Activated CD4-positive, alpha-beta memory T cell treated with anti-CD3 and anti-CD28 coated beads for 36 hours (primary cell): ENCODE data around the gene ASIC4. TPM values are rescaled to one million over a fixed set of nuclear protein-coding genes. Genes with fewer than 3 reads are reported as not detected.

ENCODE experiments used
- CTCF ChIA-PET: fragments of 350-600 bp; sonication (Branson Sonifier 250); formaldehyde crosslinking; loops from one replicate; lab custom pipeline; 2021; ENCODE audit warnings: antibody characterized with exemption, inconsistent platforms; lab: Charles Lee
- POLR2A ChIA-PET: fragments of 350-600 bp; sonication (Branson Sonifier 250); formaldehyde crosslinking; loops from one replicate; lab custom pipeline; 2021; ENCODE audit warnings: antibody characterized with exemption; lab: Charles Lee
- DNase-seq: peaks from one replicate; pipeline ENCODE4 v3.0.0-alpha.2; 2020
- H3K27ac Mint-ChIP-seq: one replicate; pipeline ENCODE4 v1.8.0; 2021; ENCODE audit warnings: mixed read lengths
- H3K27me3 Mint-ChIP-seq: one replicate; pipeline ENCODE4 v1.8.0; 2021; ENCODE audit warnings: mixed read lengths
- H3K36me3 Mint-ChIP-seq: one replicate; pipeline ENCODE4 v1.8.0; 2021; ENCODE audit warnings: mixed read lengths
- H3K4me1 Mint-ChIP-seq: one replicate; pipeline ENCODE4 v1.8.0; 2021; ENCODE audit warnings: low read depth, mixed read lengths
- H3K4me3 Mint-ChIP-seq: one replicate; pipeline ENCODE4 v1.8.0; 2021; ENCODE audit warnings: mild to moderate bottlenecking, mixed read lengths
- H3K9me3 Mint-ChIP-seq: one replicate; pipeline ENCODE4 v1.8.0; 2021; ENCODE audit warnings: mixed read lengths
- intact Hi-C: fragments of 100-400 bp; cut with micrococcal nuclease; formaldehyde crosslinking; loops from one replicate; pipeline ENCODE4 v1.15.1; 2023
- total RNA-seq, 2 experiments: library from RNA; stranded (reverse); gene quantifications; one replicate each; pipeline ENCODE4 v1.2.3, GENCODE V29; 2021

The ASIC4 gene
- total RNA-seq, 2 experiments from 2014 or later = 0.07 TPM; not detected in 1

GRCh38 chr2:219474285-219475060 is 39.8 kb upstream of the ASIC4 start:
- Mint-ChIP-seq H3K4me1 (peaks cover 4% of the 10 kb centered on the region), H3K27ac (no peak overlapping the region), H3K36me3 (no peaks in the 10 kb centered on the region), H3K4me3 (no peak overlapping the region), H3K27me3 (peaks cover 2% of the 10 kb centered on the region), H3K9me3 (no peaks in the 10 kb centered on the region)
- intact Hi-C loops = no loop called here
- CTCF ChIA-PET = interaction anchor here (0.7 to 9.8 kb wide), 4 partner anchors 11 to 67 kb away, joined by 4 to 95 read pairs (median 11); no protein-coding TSS in a partner anchor
- DNase-seq = no peak
- POLR2A ChIA-PET = no interaction called here

- no peaks in the 10 kb centered on the region for H3K36me3 Mint-ChIP-seq
- H3K4me1 Mint-ChIP-seq = peaks cover 4% of the 10 kb centered on the region
- H3K27me3 Mint-ChIP-seq = peaks cover 2% of the 10 kb centered on the region
- H3K4me3 Mint-ChIP-seq = no peak overlapping the region
- H3K27ac Mint-ChIP-seq = no peak overlapping the region
- intact Hi-C loops = no loop called here
- DNase-seq = no peak
- H3K9me3 Mint-ChIP-seq = no peaks in the 10 kb centered on the region
- ChIA-PET POLR2A (no interaction called here), CTCF (interaction anchor here (0.8 to 9.8 kb wide), 10 partner anchors 12 to 68 kb away, joined by 3 to 95 read pairs (median 6); partner anchors contain the start of genes CHPF, GMPPA and TMEM198)
These were observed 39.0 kb upstream of the ASIC4 start for GRCh38 chr2:219475278-219475677.

DNA sequence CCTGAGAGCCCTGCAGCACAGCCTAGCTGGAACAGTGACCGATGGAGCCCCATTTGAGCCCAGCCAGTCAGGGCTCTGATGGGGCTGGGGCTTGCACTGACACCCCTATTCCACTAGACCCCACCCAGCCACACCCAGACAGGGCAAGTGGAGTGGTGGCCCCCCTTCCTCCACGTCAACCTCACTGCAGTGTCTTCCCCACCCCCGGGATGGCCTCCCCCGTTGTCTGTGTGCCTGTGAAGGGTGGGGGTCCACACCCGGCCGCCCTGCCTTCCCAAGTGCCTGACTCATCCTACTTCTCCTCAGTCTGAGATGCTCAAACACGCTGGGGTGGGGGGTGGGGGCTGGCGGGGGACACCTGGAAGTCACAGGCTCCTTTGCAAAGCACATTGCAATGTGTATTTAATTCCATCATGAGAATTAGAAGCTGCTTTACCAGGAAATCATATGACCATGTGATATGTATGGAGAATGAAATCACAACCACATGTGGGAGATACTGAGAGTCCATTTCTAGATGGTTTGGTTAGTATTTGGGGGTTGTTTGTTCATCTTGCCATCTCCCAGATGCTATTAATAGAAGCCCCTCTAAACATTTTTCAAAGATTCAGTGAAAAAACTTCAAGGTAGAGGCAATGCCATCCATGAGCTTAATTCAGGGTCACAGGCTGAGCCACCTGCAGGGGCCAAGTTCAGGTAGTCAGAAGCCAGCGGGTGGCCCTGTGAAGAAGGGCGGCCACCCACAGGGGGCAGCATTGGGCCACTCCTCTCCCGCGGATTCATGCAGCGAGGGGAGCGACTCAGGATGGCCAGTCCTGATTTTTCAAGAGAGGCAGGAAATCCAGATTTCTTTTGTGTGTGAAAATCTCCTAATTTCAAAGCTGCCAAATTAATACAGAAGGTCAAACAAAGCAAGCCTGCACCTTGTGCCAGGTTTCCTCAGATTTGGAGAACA is 38.3 kb upstream of the ASIC4 start:
- no peaks in the 10 kb centered on the region for H3K9me3 Mint-ChIP-seq
- H3K4me1 Mint-ChIP-seq = peaks cover 4% of the 10 kb centered on the region
- POLR2A ChIA-PET = no interaction called here
- no peak overlapping the region for H3K4me3 Mint-ChIP-seq
- peak; percentile 78 for DNase-seq
- no peak overlapping the region for H3K27ac Mint-ChIP-seq
- H3K27me3 Mint-ChIP-seq = peaks cover 3% of the 10 kb centered on the region
- CTCF ChIA-PET = interaction anchor here (0.6 to 9.8 kb wide), 16 partner anchors 10 to 918 kb away, joined by 3 to 95 read pairs (median 5); partner anchors contain the start of genes CHPF, GMPPA and TMEM198
- H3K36me3 Mint-ChIP-seq = no peaks in the 10 kb centered on the region
- intact Hi-C loops = loop anchor here (1.0 to 2.0 kb wide), 2 partner anchors 23 to 54 kb away; partner anchors contain the start of gene GMPPA

DNA sequence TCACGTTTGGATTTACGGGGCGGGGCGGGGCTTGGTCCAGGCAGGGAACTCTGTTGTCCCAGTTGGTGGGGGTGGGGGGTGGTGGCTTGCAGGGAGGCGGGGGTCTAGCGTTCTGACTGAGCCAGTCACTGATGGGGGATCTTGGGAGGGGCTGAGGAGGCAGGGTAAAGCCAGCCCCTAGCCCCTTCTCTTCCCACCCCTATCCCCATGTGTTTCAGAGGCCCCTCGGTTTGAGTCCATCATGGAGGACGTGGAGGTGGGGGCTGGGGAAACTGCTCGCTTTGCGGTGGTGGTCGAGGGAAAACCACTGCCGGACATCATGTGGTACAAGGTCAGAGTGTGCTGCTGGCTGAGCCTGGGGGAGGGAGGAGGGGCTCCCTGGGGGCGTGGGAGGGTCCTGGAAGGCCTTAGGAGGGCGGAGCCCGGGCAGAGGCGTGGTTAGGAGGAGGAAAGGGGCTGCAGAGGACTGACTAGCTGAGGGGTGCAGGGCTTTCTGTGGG is 37.6 kb upstream of the ASIC4 start:
- Mint-ChIP-seq H3K36me3 (no peaks in the 10 kb centered on the region), H3K27me3 (peaks cover 3% of the 10 kb centered on the region), H3K4me3 (no peak overlapping the region), H3K27ac (no peak overlapping the region), H3K9me3 (no peaks in the 10 kb centered on the region), H3K4me1 (peaks cover 4% of the 10 kb centered on the region)
- intact Hi-C loops = loop anchor here (1.0 to 2.0 kb wide), 2 partner anchors 22 to 54 kb away; partner anchors contain the start of gene GMPPA
- no peak for DNase-seq
- ChIA-PET POLR2A (no interaction called here), CTCF (interaction anchor here (0.6 to 9.8 kb wide), 12 partner anchors 9 to 919 kb away, joined by 3 to 95 read pairs (median 6); partner anchors contain the start of gene GMPPA)

GRCh38 chr2:219477179-219477578 is 37.1 kb upstream of the ASIC4 start:
- no peaks in the 10 kb centered on the region for H3K9me3 Mint-ChIP-seq
- H3K4me1 Mint-ChIP-seq = peaks cover 4% of the 10 kb centered on the region
- no peaks in the 10 kb centered on the region for H3K36me3 Mint-ChIP-seq
- no peak overlapping the region for H3K27ac Mint-ChIP-seq
- intact Hi-C loops = loop anchor here (2.0 kb wide), 1 partner anchor 22 kb away; the partner anchor contains the start of gene GMPPA
- H3K4me3 Mint-ChIP-seq = no peak overlapping the region
- DNase-seq = no peak
- peaks cover 5% of the 10 kb centered on the region for H3K27me3 Mint-ChIP-seq
- ChIA-PET CTCF (interaction anchor here (0.8 to 9.8 kb wide), 3 partner anchors 17 to 75 kb away, joined by 3 to 95 read pairs (median 19); a partner anchor contains a TSS), POLR2A (no interaction called here)

GRCh38 chr2:219477815-219478214 is 36.5 kb upstream of the ASIC4 start:
- Mint-ChIP-seq H3K27ac (no peak overlapping the region), H3K4me3 (no peak overlapping the region), H3K36me3 (no peaks in the 10 kb centered on the region), H3K4me1 (peaks cover 4% of the 10 kb centered on the region), H3K27me3 (peaks cover 12% of the 10 kb centered on the region), H3K9me3 (no peaks in the 10 kb centered on the region)
- CTCF ChIA-PET = interaction anchor here (0.8 to 9.8 kb wide), 4 partner anchors 10 to 75 kb away, joined by 3 to 95 read pairs (median 11); a partner anchor contains a TSS
- intact Hi-C loops = loop anchor here (2.0 kb wide), 1 partner anchor 21 kb away; the partner anchor contains the start of gene GMPPA
- DNase-seq = no peak
- POLR2A ChIA-PET = no interaction called here

DNA sequence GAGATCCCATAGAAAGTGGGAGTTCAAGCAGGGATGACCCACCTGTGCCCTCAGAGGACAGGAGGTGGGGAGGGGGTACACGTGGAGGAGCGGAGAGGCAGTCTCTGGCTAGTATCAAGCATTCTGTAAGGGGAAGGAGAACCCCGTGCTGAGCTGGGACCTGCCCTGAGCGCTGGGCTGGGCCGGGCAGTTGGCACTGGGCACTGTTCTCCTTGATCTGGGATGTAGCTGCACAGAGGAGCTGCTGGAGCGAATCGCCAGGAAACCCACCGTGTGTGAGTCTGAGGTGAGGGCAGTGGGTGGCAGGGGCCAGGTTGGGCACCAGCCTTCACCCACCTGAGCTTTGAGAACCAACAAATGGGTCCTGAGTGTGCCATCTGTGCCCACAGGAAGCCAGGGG is 35.4 kb upstream of the ASIC4 start:
- no peak overlapping the region for H3K27ac Mint-ChIP-seq
- H3K27me3 Mint-ChIP-seq = peaks cover 15% of the 10 kb centered on the region
- no peaks in the 10 kb centered on the region for H3K36me3 Mint-ChIP-seq
- peaks cover 6% of the 10 kb centered on the region for H3K4me1 Mint-ChIP-seq
- POLR2A ChIA-PET = no interaction called here
- DNase-seq = no peak
- H3K9me3 Mint-ChIP-seq = no peaks in the 10 kb centered on the region
- no peak overlapping the region for H3K4me3 Mint-ChIP-seq
- intact Hi-C loops = no loop called here
- CTCF ChIA-PET = interaction anchor here (1.2 to 9.8 kb wide), 3 partner anchors 9 to 51 kb away, joined by 3 to 95 read pairs (median 19); a partner anchor contains a TSS

GRCh38 chr2:219480004-219480403 is 34.3 kb upstream of the ASIC4 start:
- peaks cover 21% of the 10 kb centered on the region for H3K27me3 Mint-ChIP-seq
- ChIA-PET POLR2A (no interaction called here), CTCF (interaction anchor here (1.3 kb wide), 1 partner anchor 50 kb away, joined by 4 read pairs; no protein-coding TSS in a partner anchor)
- no peaks in the 10 kb centered on the region for H3K9me3 Mint-ChIP-seq
- no peak overlapping the region for H3K4me3 Mint-ChIP-seq
- no peak overlapping the region for H3K27ac Mint-ChIP-seq
- intact Hi-C loops = no loop called here
- no peaks in the 10 kb centered on the region for H3K36me3 Mint-ChIP-seq
- DNase-seq = no peak
- H3K4me1 Mint-ChIP-seq = peaks cover 6% of the 10 kb centered on the region

DNA sequence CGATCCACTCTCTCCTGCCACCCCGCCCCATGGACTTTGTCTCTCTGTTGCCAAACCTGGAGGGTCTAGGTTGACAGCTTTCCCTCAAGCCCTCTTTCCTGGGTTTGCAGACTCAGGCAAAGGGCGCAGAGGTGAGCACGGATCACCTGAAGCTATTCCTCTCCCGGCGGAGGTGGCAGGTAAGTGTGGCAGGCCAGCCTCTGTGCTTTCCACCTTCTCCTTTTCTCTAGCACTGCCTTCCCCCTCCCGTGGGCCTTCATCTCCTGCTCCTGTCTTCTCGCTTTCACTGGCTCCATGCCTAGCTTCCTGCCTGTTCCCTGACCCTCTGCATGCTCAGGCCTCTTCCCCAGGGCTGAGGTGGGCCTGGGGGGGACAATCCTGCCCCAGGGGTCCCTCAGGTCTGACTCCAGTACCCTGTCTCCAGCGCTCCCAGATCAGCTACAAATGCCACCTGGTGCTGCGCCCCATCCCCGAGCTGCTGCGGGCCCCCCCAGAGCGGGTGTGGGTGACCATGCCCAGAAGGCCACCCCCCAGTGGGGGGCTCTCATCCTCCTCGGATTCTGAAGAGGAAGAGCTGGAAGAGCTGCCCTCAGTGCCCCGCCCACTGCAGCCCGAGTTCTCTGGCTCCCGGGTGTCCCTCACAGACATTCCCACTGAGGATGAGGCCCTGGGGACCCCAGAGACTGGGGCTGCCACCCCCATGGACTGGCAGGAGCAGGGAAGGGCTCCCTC is 31.4 kb upstream of the ASIC4 start:
- peaks cover 2% of the 10 kb centered on the region for H3K4me1 Mint-ChIP-seq
- ChIA-PET POLR2A (interaction anchor here (1.1 kb wide), 1 partner anchor 16 kb away, joined by 3 read pairs; the partner anchor contains the start of gene GMPPA), CTCF (interaction anchor here (0.7 to 4.0 kb wide), 8 partner anchors 10 to 80 kb away, joined by 3 to 19 read pairs (median 4); a partner anchor contains a TSS)
- peaks cover 35% of the 10 kb centered on the region for H3K27me3 Mint-ChIP-seq
- no peak overlapping the region for H3K4me3 Mint-ChIP-seq
- H3K9me3 Mint-ChIP-seq = no peaks in the 10 kb centered on the region
- intact Hi-C loops = no loop called here
- no peaks in the 10 kb centered on the region for H3K36me3 Mint-ChIP-seq
- DNase-seq = no peak
- no peak overlapping the region for H3K27ac Mint-ChIP-seq

- intact Hi-C loops = no loop called here
- CTCF ChIA-PET = interaction anchor here (0.7 to 4.0 kb wide), 8 partner anchors 9 to 57 kb away, joined by 4 to 22 read pairs (median 6); partner anchors contain the start of gene GMPPA
These were observed 30.6 kb upstream of the ASIC4 start for GRCh38 chr2:219483451-219484342.

More at GRCh38 chr2:219483451-219484342, 30.6 kb upstream of the ASIC4 start:
- no peaks in the 10 kb centered on the region for H3K9me3 Mint-ChIP-seq
- H3K4me3 Mint-ChIP-seq = no peak overlapping the region
- DNase-seq = no peak
- no peaks in the 10 kb centered on the region for H3K36me3 Mint-ChIP-seq
- H3K27me3 Mint-ChIP-seq = peaks cover 35% of the 10 kb centered on the region
- POLR2A ChIA-PET = no interaction called here
- H3K4me1 Mint-ChIP-seq = peaks cover 2% of the 10 kb centered on the region
- no peak overlapping the region for H3K27ac Mint-ChIP-seq
